Transverse colon (tissue), 4 donors: Measurements from ENCODE around the gene HIGD2A.

ENCODE experiments used
- CTCF ChIP-seq, 5 experiments: fragments of 200-600 bp in 3 of 5; fragments of 450-650 bp in 2 of 5; sonication (generic) in 3 of 5; IDR thresholded peaks; 1 replicate in 2 of 5; 2 replicates in 3 of 5; pipeline ENCODE4 v1.5.1; 2016 to 2017; ENCODE audit warnings: antibody characterized with exemption in 5 of 5, inconsistent platforms in 3 of 5, mild to moderate bottlenecking in 2 of 5, moderate library complexity in 1 of 5
- EP300 ChIP-seq: sonication (generic); formaldehyde crosslinking; IDR thresholded peaks from one replicate; pipeline ENCODE4 v1.6.1; 2017; ENCODE audit warnings: antibody characterized with exemption, low read depth
- POLR2A ChIP-seq: fragments of 450-650 bp; IDR thresholded peaks from one replicate; pipeline ENCODE4 v1.6.1; 2016; ENCODE audit warnings: antibody characterized with exemption, mild to moderate bottlenecking, moderate library complexity
- POLR2AphosphoS5 ChIP-seq, 3 donors: sonication (generic); formaldehyde crosslinking; IDR thresholded peaks; one replicate each; pipeline ENCODE4 v1.6.1; 2016; ENCODE audit warnings: antibody characterized with exemption in 3 of 3

GRCh38 chr5:176394881-176395675, 6.5 kb downstream of the HIGD2A start:
- TF ChIP-seq EP300 (no peak), CTCF (IDR thresholded peaks at IDR 0.05) (no peak), POLR2AphosphoS5 (IDR thresholded peaks at IDR 0.05) (no peak), POLR2A (no peak)
